ENCODE results near the gene GNG2.

DNA sequence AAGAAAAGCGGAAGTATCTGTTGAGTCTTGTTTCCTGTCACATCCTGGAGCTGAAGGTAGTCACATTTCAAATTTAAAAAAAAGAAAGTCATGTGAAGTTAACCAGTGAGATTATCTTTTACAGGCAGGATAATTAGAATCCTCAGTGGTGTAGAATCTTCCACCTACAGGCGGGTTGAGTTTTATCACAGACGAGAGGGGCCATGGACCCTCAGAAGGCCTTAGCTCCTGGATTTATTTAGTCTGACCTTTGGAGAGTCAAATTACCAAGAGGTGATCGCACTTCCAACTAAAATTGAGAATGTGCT, 13.0 kb upstream of the GNG2 start:
- no peak for TF ChIP-seq CTCF (IDR thresholded peaks at IDR 0.05)
- TF ChIP-seq EZH2 (IDR thresholded peaks at IDR 0.05): no peak

All from neural progenitor cell (in vitro differentiated cells).